ENCODE results near the gene MAOB.
"Not testable (repeated sequence)": the region's sequence is repeated elsewhere in the genome, so short reads cannot be mapped to it uniquely, and the experiment has no call there.

DNA sequence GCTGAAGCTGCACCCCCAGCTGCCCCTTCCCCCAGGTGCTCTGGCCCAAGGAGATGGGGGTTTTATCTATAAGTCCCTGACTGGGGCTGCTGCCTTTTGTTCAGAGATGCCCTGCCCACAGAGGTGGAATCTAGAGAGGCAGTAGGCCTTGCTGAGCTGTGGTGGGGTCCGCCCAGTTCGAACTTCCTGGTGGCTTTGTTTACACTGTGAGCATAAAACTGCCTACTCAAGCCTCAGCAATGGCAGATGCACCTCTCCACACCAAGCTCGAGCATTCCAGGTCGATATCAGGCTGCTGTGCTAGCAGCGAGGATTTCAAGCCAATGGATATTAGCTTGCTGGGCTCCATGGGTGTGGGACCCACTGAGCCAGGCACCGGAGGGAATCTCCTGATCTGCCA, 155.0 kb downstream of the MAOB start:
- TF ChIP-seq POLR2AphosphoS5 (IDR thresholded peaks at IDR 0.05; ENCODE audit: low read depth, low read length); TAF1 (IDR thresholded peaks at IDR 0.05; ENCODE audit: borderline replicate concordance, low read depth, low read length): not testable (repeated sequence)

Data from GM12892 (cell line).